ENCODE data around the gene ATP5F1A.

GRCh38 chr18:46034230-46034629 lies 63.9 kb downstream of the ATP5F1A start:
- TF ChIP-seq CTCF (conservative IDR thresholded peaks at IDR 0.05) (no peak), ZFX (IDR thresholded peaks at IDR 0.05) (no peak)
